Hair follicular keratinocyte (primary cell): ENCODE measurements around the gene FAM186B. TPM values are rescaled to one million over a fixed set of nuclear protein-coding genes. Genes with fewer than 3 reads are reported as not detected.

Experiments used
- total RNA-seq: library from RNA; depleted of rRNA; stranded (reverse); fragments of >200 nt; gene quantifications from 2 replicates; pipeline ENCODE4 v1.2.3, GENCODE V29; 2015

FAM186B gene, protein sequence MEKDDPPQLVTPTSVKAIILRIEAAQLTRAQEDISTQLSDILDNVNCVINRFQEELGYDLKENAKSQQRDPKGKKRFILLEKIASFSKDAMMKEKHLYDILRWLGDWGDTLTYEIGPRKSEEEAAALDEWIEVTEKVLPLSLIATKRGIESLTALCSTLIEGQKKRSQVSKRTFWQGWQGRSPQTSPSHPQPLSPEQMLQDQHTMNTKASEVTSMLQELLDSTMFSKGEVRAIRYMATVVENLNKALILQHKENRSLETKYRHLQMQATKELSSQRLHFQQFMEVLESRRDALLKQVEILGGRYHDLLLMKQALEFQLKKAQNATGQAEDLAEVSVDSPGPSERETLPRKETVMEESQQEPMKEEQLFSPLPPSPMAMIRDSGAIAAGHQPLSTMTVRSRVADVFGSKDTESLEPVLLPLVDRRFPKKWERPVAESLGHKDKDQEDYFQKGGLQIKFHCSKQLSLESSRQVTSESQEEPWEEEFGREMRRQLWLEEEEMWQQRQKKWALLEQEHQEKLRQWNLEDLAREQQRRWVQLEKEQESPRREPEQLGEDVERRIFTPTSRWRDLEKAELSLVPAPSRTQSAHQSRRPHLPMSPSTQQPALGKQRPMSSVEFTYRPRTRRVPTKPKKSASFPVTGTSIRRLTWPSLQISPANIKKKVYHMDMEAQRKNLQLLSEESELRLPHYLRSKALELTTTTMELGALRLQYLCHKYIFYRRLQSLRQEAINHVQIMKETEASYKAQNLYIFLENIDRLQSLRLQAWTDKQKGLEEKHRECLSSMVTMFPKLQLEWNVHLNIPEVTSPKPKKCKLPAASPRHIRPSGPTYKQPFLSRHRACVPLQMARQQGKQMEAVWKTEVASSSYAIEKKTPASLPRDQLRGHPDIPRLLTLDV
- total RNA-seq = 0.08 and 0.15 TPM in 2 replicates

DNA sequence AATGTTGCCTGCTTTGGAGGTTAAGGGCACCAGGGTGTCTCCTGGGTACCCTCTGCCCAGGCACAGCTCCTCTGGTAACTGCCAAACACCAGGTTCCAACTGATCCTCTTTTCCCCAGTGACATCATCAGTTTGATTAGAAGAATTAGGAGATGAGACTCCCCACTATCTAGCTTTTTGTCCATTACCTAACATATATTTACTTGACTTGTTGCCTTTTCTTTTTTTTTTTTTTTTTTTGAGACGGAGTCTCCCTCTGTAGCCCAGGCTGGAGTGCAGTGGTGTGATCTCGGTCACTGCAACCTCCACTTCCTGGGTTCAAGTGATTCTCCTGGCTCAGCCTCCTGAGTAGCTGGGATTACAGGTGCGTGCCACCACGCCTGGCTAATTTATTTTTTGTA, at the start of gene FAM186B:
TSS of gene FAM186B (minus strand) at position 101 of the 400 bp plus-strand sequence. CDS start 162 bp downstream, outside the sequence.

DNA sequence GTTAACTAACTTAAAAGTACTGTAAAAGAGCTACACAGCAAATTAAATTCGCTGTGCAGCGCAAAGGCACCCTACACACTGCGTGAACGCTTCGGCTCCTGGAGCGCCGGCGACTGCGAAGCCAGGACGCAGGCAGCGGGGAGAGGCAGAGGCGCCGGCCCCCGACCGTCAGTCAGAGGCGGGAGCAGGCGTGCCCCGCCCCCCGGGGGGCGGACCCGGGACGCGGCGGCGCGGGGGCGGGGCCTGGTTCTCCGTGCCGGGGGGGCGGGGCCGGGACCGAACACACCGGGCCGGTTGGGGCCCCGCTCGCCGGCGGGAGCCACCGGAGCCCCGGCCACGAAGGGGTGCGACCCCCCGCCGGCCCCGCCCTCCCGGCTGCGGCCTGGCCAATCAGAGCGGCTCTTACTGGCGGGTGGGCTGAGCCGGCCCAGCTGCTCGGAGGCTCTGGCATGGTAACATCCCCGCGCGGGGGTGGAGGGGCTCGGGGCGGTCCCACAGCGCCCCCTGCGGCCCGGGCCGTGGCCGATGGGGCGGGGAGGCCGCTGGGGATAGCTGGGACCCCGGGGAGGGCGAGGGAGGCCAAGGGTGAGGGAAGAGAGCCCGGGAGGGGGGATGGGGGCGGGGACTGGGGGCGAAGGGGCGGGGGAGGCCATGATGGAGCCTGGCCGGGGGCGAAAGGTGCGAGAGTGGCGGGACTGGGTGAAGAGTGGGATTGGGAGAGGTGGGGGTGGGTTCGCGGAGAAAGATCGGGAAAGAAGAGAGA, 17.9 kb upstream of the FAM186B start, which contains the start of gene PRPF40B:
TSS of gene PRPF40B (plus strand) at position 420 of the 763 bp plus-strand sequence. CDS start at position 450, 30 bp downstream.

DNA sequence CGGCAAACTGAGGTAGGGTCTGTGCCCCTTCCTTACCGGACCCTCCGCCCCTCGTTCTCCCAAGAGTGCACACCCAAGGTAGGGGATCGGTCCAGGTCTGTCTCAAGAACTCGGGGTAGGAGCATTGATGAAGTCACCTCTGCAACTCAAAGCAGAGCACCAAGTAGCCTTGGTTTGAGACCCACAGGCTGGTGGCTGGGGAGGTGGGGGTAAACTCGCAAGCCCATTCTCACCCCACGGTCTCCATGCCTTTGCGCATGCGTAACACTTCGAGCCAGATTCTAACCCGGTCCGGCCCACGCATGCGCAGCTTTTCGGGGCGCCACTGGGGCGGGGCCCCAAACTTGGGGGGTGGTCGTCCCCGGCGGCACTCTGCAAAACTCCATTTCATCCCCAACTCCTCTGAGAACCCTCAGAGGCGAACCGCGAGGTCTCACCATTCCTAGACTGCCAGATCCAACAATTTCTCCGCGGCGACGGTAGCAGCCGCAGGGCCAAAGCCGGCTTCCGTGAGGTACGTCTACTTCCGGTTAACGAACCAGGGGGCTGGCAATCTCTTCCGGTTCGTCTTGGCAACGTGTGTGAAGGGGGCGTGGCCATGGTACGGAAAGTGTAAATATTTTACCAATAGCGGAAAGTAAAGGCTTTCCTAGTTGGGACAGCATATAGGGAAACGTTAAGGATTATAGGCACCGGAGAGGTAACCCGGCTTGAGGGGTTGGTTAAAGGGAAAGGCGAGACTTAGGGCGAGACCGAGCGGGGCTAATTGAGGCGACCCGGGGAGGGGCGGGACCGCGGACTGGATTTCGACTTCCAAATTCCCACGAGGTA, 37.6 kb downstream of the FAM186B start, which contains the start of gene MCRS1:
TSS of gene MCRS1 (minus strand) at position 532 of the 831 bp plus-strand sequence. CDS start 1,411 bp downstream, outside the sequence.

DNA sequence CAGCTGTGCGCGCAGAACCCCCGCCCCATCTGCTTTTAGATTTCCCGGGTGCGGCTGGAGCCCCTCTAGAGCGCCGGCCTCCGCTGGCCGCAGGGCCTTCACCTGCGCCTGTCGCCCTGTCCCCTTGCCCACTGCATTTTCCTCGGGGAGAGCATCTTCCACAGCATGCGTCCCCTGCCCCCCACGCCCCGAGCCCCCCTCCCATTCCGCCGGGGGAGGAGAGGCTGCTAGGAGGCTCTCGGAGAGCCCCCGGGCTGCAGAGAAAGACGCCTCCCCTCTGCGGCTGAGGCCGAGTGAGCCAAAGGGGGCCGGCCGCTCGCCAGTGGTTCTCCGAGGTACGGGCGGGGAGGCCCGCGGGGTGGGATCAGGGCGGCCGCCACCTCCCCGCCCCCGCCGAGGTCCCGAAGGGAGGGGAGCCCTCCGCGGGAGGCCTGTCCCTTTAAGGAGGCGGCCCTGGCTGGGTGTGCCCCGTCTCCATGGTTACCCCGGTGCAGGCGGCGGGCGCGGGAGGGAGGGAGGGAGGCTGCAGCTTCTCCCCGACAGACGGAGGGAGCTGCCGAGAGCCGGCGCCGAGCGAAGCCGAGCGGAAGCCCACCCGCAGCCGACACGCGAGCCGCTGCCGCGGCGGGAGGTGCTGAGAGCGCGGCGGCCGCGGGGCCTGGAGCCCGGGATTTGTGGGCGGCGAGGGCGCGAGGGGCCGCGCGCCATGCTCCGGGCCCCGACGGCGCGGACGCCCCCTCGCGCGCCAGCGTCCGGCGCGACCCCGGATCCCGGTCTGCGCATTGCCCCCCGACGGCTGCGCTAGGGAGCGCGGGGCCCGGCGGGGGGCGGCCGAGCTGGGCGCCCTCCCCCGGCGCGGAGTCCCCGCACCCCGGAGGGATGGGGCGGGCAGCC, 66.7 kb downstream of the FAM186B start, which contains the start of gene KCNH3:
TSS of gene KCNH3 (plus strand) at position 521 of the 894 bp plus-strand sequence. CDS start 387 bp downstream, outside the sequence.

Other genes starting within 250 kb of the FAM186B start
- 24.4 and 31.1 TPM in 2 replicates for gene SPATS2, start 238.2 kb downstream of the FAM186B start, total RNA-seq
- 0.39 TPM in 1 of 2 replicates, not detected in the other for gene KCNH3, start 66.6 kb downstream of the FAM186B start, total RNA-seq
- 69.7 and 76.0 TPM in 2 replicates for gene MCRS1, start 37.5 kb downstream of the FAM186B start, total RNA-seq
- gene PRPF40B, start 17.9 kb upstream of the FAM186B start, total RNA-seq = 15.1 and 18.0 TPM in 2 replicates
- gene FMNL3, start 101.8 kb upstream of the FAM186B start, total RNA-seq = 7.8 and 16.9 TPM in 2 replicates
- 390 and 469 TPM in 2 replicates for gene TMBIM6, start 135.9 kb upstream of the FAM186B start, total RNA-seq
- 13.9 and 19.5 TPM in 2 replicates for gene NCKAP5L, start 222.8 kb upstream of the FAM186B start, total RNA-seq
- 2.8 and 3.3 TPM in 2 replicates for gene BCDIN3D, start 237.5 kb upstream of the FAM186B start, total RNA-seq